ENCODE results near the gene SCAPER.
A peak's percentile ranks its signal among the peaks of the same experiment; 100 is the strongest.

SCAPER gene

DNA sequence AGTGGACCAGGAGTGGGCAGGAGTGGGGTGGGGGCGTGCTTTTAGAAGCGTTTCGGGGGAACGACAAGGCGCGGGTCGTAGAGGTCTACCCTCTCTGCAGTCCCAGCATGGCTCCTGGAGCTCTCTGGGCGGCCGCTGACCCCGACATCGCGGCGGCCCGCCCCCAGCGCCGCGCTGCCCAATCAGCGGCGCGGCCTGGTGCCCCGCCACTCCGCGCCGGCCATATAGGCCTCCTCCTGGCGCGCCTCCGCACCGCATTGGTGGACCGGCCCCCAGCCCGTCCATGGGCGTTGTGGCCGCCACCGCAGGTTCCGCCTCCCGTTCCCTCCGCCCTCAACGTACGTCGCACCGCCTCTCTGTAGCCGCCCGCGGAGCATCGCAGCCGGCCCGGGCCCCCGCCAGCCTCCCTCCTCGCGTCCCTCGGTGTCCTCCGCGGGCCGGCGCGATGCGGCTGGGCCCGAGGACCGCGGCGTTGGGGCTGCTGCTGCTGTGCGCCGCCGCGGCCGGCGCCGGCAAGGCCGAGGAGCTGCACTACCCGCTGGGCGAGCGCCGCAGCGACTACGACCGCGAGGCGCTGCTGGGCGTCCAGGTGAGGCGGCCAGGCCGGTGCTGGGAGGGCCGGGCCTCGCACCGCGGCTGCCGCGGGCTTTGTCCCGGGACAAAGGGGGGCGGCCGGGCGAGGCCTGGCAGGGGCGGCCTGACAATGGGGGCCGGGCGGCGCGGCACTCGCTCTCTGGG lies 26.4 kb upstream of the SCAPER start, which contains the start of gene RCN2 (continued):
- TF ChIP-seq, protein P1, sequence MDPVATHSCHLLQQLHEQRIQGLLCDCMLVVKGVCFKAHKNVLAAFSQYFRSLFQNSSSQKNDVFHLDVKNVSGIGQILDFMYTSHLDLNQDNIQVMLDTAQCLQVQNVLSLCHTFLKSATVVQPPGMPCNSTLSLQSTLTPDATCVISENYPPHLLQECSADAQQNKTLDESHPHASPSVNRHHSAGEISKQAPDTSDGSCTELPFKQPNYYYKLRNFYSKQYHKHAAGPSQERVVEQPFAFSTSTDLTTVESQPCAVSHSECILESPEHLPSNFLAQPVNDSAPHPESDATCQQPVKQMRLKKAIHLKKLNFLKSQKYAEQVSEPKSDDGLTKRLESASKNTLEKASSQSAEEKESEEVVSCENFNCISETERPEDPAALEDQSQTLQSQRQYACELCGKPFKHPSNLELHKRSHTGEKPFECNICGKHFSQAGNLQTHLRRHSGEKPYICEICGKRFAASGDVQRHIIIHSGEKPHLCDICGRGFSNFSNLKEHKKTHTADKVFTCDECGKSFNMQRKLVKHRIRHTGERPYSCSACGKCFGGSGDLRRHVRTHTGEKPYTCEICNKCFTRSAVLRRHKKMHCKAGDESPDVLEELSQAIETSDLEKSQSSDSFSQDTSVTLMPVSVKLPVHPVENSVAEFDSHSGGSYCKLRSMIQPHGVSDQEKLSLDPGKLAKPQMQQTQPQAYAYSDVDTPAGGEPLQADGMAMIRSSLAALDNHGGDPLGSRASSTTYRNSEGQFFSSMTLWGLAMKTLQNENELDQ (tag by site-specific recombination; IDR thresholded peaks at IDR 0.05; ENCODE audit: low read depth): no peak
- TF ChIP-seq SP3 (tag by site-specific recombination; IDR thresholded peaks at IDR 0.05) (peak; percentile 71), BCL11A (tag by site-specific recombination; IDR thresholded peaks at IDR 0.05; ENCODE audit: low read depth) (0 out of 2 replicates have a peak, but pooled peaks have one; percentile 29), MYNN (tag by site-specific recombination; IDR thresholded peaks at IDR 0.05; ENCODE audit: borderline replicate concordance) (no peak), ZNF133 (tag by site-specific recombination; IDR thresholded peaks at IDR 0.05) (no peak), GLIS2 (tag by site-specific recombination; IDR thresholded peaks at IDR 0.05) (peak; percentile 50; the same call in 1 of the 2 replicates), ZSCAN30 (tag by site-specific recombination; IDR thresholded peaks at IDR 0.05) (peak; percentile 97), ZNF658 (tag by site-specific recombination; IDR thresholded peaks at IDR 0.05) (no peak), KLF10 (tag by site-specific recombination; IDR thresholded peaks at IDR 0.05) (peak; percentile 99), ZNF23 (tag by site-specific recombination; IDR thresholded peaks at IDR 0.05; ENCODE audit: borderline replicate concordance) (no peak), ZNF366 (tag by site-specific recombination; conservative IDR thresholded peaks at IDR 0.05) (no peak), ZNF785 (tag by site-specific recombination; IDR thresholded peaks at IDR 0.05) (no peak), ZNF561 (tag by site-specific recombination; IDR thresholded peaks at IDR 0.05; ENCODE audit: borderline replicate concordance) (0 out of 2 replicates have a peak, but pooled peaks have one; percentile 23), KLF1 (tag by site-specific recombination; IDR thresholded peaks at IDR 0.05) (peak; percentile 50; the same call in 1 of the 2 replicates)
- TF ChIP-seq, protein P2, sequence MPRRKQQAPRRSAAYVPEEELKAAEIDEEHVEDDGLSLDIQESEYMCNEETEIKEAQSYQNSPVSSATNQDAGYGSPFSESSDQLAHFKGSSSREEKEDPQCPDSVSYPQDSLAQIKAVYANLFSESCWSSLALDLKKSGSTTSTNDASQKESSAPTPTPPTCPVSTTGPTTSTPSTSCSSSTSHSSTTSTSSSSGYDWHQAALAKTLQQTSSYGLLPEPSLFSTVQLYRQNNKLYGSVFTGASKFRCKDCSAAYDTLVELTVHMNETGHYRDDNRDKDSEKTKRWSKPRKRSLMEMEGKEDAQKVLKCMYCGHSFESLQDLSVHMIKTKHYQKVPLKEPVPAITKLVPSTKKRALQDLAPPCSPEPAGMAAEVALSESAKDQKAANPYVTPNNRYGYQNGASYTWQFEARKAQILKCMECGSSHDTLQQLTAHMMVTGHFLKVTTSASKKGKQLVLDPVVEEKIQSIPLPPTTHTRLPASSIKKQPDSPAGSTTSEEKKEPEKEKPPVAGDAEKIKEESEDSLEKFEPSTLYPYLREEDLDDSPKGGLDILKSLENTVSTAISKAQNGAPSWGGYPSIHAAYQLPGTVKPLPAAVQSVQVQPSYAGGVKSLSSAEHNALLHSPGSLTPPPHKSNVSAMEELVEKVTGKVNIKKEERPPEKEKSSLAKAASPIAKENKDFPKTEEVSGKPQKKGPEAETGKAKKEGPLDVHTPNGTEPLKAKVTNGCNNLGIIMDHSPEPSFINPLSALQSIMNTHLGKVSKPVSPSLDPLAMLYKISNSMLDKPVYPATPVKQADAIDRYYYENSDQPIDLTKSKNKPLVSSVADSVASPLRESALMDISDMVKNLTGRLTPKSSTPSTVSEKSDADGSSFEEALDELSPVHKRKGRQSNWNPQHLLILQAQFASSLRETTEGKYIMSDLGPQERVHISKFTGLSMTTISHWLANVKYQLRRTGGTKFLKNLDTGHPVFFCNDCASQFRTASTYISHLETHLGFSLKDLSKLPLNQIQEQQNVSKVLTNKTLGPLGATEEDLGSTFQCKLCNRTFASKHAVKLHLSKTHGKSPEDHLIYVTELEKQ (tag by site-specific recombination; IDR thresholded peaks at IDR 0.05; ENCODE audit: borderline replicate concordance): no peak
- TF ChIP-seq, protein P3, sequence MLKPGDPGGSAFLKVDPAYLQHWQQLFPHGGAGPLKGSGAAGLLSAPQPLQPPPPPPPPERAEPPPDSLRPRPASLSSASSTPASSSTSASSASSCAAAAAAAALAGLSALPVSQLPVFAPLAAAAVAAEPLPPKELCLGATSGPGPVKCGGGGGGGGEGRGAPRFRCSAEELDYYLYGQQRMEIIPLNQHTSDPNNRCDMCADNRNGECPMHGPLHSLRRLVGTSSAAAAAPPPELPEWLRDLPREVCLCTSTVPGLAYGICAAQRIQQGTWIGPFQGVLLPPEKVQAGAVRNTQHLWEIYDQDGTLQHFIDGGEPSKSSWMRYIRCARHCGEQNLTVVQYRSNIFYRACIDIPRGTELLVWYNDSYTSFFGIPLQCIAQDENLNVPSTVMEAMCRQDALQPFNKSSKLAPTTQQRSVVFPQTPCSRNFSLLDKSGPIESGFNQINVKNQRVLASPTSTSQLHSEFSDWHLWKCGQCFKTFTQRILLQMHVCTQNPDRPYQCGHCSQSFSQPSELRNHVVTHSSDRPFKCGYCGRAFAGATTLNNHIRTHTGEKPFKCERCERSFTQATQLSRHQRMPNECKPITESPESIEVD (tag by site-specific recombination; IDR thresholded peaks at IDR 0.05): no peak
- TF ChIP-seq, protein P4, sequence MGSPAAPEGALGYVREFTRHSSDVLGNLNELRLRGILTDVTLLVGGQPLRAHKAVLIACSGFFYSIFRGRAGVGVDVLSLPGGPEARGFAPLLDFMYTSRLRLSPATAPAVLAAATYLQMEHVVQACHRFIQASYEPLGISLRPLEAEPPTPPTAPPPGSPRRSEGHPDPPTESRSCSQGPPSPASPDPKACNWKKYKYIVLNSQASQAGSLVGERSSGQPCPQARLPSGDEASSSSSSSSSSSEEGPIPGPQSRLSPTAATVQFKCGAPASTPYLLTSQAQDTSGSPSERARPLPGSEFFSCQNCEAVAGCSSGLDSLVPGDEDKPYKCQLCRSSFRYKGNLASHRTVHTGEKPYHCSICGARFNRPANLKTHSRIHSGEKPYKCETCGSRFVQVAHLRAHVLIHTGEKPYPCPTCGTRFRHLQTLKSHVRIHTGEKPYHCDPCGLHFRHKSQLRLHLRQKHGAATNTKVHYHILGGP (tag by site-specific recombination; IDR thresholded peaks at IDR 0.05): no peak
- TF ChIP-seq, protein P5, sequence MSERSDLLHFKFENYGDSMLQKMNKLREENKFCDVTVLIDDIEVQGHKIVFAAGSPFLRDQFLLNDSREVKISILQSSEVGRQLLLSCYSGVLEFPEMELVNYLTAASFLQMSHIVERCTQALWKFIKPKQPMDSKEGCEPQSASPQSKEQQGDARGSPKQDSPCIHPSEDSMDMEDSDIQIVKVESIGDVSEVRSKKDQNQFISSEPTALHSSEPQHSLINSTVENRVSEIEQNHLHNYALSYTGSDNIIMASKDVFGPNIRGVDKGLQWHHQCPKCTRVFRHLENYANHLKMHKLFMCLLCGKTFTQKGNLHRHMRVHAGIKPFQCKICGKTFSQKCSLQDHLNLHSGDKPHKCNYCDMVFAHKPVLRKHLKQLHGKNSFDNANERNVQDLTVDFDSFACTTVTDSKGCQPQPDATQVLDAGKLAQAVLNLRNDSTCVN (tag by site-specific recombination; optimal IDR thresholded peaks at IDR 0.05): peak; percentile 83
- TF ChIP-seq, protein P6, sequence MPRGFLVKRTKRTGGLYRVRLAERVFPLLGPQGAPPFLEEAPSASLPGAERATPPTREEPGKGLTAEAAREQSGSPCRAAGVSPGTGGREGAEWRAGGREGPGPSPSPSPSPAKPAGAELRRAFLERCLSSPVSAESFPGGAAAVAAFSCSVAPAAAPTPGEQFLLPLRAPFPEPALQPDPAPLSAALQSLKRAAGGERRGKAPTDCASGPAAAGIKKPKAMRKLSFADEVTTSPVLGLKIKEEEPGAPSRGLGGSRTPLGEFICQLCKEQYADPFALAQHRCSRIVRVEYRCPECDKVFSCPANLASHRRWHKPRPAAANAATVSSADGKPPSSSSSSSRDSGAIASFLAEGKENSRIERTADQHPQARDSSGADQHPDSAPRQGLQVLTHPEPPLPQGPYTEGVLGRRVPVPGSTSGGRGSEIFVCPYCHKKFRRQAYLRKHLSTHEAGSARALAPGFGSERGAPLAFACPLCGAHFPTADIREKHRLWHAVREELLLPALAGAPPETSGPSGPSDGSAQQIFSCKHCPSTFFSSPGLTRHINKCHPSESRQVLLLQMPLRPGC (tag by site-specific recombination; IDR thresholded peaks at IDR 0.05): no peak
- TF ChIP-seq, protein P7, sequence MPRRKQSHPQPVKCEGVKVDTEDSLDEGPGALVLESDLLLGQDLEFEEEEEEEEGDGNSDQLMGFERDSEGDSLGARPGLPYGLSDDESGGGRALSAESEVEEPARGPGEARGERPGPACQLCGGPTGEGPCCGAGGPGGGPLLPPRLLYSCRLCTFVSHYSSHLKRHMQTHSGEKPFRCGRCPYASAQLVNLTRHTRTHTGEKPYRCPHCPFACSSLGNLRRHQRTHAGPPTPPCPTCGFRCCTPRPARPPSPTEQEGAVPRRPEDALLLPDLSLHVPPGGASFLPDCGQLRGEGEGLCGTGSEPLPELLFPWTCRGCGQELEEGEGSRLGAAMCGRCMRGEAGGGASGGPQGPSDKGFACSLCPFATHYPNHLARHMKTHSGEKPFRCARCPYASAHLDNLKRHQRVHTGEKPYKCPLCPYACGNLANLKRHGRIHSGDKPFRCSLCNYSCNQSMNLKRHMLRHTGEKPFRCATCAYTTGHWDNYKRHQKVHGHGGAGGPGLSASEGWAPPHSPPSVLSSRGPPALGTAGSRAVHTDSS (tag by site-specific recombination; IDR thresholded peaks at IDR 0.05): peak; percentile 7; the same call in 1 of the 2 replicates
- TF ChIP-seq, protein P8, sequence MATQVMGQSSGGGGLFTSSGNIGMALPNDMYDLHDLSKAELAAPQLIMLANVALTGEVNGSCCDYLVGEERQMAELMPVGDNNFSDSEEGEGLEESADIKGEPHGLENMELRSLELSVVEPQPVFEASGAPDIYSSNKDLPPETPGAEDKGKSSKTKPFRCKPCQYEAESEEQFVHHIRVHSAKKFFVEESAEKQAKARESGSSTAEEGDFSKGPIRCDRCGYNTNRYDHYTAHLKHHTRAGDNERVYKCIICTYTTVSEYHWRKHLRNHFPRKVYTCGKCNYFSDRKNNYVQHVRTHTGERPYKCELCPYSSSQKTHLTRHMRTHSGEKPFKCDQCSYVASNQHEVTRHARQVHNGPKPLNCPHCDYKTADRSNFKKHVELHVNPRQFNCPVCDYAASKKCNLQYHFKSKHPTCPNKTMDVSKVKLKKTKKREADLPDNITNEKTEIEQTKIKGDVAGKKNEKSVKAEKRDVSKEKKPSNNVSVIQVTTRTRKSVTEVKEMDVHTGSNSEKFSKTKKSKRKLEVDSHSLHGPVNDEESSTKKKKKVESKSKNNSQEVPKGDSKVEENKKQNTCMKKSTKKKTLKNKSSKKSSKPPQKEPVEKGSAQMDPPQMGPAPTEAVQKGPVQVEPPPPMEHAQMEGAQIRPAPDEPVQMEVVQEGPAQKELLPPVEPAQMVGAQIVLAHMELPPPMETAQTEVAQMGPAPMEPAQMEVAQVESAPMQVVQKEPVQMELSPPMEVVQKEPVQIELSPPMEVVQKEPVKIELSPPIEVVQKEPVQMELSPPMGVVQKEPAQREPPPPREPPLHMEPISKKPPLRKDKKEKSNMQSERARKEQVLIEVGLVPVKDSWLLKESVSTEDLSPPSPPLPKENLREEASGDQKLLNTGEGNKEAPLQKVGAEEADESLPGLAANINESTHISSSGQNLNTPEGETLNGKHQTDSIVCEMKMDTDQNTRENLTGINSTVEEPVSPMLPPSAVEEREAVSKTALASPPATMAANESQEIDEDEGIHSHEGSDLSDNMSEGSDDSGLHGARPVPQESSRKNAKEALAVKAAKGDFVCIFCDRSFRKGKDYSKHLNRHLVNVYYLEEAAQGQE (tag by site-specific recombination; IDR thresholded peaks at IDR 0.05): no peak

All from HEK293 (cell line).